CD4-positive, alpha-beta T cell treated with Interleukin-4 for 4 hours (primary cell): ENCODE results near the gene GCNA.
"Not testable (repeated sequence)": the region's sequence is repeated elsewhere in the genome, so short reads cannot be mapped to it uniquely, and the experiment has no call there.

Experiments used
- DNase-seq: peaks from one replicate; pipeline ENCODE4 v3.0.0-alpha.2; 2020

The GCNA gene

GRCh38 chrX:71652405-71652804 is 74.2 kb downstream of the GCNA start:
- DNase-seq: peak; percentile 51

DNA sequence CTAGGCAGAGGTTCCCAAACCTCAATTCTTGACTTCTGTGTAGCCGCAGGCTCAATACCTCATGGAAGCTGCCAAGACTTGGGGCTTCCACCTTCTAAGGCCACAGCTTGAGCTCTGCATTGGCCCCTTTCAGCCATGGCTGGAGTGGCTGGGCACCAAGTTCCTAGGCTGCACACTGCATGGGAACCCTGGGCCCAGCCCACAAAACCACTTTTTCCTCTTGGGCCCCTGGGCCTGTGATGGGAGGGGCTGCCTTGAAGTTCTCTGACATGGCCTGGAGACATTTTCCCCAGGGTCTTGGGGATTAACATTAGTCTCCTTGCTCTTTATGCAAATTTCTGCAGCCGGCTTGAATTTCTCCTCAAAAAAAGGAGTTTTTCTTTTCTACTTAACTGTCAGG is 75.1 kb downstream of the GCNA start:
- no peak for DNase-seq

DNA sequence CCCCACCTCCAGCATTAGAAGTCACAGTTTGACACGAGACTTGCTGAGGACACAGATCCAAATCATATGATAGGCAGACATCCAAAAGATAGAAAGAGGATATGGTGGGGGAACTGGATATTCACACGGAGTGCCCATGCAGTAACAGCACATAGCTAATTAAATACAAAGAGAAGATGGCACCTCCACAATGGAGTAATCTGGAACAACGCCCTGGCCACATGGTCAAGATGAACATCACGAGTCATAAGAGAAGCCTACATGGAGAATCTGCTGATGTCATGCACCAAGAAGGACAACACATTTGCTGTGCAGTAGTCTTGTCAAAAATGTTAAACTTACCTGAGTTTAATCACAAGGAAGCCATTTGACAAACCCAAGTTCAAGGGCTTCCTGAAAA is 79.0 kb downstream of the GCNA start:
- DNase-seq: no peak

- no peak for DNase-seq
Measured at GRCh38 chrX:71659342-71659741, 81.1 kb downstream of the GCNA start.

DNA sequence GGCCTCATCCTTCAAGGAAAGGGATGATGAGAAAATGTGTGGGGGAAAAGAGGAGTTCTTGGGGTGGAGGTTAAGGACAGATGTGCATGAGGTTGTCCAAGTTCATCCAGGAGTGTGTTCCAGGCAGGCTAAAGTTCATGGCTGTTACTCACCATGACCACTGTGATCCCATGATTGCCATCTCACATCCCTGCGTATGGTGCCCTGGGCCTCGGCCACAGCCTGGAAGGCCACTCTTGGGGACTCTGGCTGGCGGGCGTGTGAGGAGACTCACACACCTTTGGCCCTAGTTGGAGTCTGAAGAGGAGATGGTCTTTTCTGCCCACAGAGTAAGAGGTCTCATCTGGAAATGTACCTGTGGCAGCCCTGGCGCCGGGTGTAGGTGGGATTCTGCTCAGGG is 81.7 kb downstream of the GCNA start:
- no peak for DNase-seq

GRCh38 chrX:71660562-71661416 is 82.6 kb downstream of the GCNA start:
- DNase-seq: no peak

GRCh38 chrX:71661919-71662318 is 83.7 kb downstream of the GCNA start:
- no peak for DNase-seq

GRCh38 chrX:71662654-71663053 is 84.4 kb downstream of the GCNA start:
- DNase-seq: not testable (repeated sequence)
